GM18502 (cell line): Measurements from ENCODE around the gene SLC6A1.
"Not testable (repeated sequence)": the region's sequence is repeated elsewhere in the genome, so short reads cannot be mapped to it uniquely, and the experiment has no call there.

Experiments
- ATAC-seq: cut with Tn5 transposase; IDR thresholded peaks from one replicate; pipeline ENCODE4 v1.9.1; 2021; ENCODE audit warnings: mild to moderate bottlenecking; ENCODE audit not compliant: unreplicated experiment, poor library complexity

The SLC6A1 gene

GRCh38 chr3:11055496-11055895 is 62.9 kb downstream of the SLC6A1 start:
- ATAC-seq = no peak

DNA sequence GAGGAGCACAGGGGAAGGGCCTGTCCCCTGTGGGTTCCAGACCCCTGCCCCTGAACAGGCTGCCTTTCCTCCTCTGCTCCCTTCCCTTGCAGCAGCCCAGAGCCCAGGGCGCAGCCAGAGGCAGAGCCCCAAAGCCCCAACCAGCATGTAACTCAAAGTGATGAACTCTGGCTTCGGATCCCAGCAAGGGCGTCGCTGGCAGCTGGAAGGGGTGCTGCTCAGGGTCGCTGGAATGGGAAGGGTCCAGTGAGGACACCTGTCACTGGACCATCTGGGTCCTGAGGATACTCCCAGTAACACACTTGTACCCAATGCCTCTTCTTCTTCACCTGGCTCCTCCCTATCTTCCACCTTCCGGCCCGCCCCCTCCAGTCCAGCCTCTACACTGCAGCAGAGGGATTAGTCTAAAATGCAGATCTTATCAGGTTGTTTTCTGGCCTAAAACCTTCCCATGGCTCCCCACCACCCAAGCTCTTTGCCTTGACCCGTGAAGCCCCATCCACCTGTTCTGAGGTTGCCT is 64.0 kb downstream of the SLC6A1 start:
- ATAC-seq = no peak

- no peak for ATAC-seq
Measured at GRCh38 chr3:11057655-11058054, 65.1 kb downstream of the SLC6A1 start.

DNA sequence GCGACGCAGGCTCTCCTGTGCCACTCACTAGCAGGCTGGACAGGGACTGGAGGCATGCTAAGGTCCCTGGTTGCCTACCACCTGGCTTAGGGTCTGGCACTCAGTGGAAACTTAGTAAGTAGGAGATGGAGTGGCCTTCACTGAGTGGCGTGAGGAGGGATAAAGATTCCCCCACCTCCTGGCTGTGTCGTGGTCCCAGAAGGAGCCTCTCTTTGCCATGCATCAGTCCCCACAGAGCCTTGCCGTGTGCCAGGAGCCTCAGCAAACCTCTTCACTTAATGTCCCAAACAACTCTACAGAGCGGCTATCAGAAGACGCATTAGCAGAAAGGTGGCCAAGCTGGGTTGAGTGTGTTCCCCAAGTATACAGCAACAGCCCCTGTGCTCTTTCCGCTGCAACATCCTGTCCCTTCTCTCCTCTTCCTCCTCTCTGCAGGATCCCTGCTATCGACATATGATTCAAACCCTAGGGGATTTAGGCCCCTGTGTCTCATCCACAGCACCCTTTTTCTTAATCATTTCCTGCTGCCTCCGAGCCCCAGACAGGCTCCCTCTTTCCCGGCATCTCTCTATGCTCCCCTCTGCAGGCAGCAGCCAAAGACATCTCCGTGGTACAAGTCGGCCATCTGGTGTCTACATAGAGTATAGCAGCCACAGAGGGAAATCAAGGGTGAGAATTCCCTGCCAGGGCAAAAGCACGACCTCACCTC is 66.7 kb downstream of the SLC6A1 start:
- no peak for ATAC-seq

DNA sequence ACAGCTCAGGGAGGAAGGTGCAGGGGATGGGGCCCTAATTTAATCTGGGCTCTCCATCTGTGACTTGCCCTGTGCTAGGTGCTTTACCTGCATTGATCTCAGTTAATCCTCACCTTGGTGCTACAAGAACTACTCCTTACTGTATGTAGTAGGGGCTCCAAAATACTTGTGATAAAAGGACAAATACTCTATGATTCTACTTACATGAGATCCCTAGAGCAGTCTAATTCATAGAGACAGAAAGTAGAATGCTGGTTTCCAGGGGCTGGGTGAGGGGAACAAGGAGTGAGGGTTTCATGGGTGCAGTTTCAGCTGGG is 67.2 kb downstream of the SLC6A1 start:
- no peak for ATAC-seq

DNA sequence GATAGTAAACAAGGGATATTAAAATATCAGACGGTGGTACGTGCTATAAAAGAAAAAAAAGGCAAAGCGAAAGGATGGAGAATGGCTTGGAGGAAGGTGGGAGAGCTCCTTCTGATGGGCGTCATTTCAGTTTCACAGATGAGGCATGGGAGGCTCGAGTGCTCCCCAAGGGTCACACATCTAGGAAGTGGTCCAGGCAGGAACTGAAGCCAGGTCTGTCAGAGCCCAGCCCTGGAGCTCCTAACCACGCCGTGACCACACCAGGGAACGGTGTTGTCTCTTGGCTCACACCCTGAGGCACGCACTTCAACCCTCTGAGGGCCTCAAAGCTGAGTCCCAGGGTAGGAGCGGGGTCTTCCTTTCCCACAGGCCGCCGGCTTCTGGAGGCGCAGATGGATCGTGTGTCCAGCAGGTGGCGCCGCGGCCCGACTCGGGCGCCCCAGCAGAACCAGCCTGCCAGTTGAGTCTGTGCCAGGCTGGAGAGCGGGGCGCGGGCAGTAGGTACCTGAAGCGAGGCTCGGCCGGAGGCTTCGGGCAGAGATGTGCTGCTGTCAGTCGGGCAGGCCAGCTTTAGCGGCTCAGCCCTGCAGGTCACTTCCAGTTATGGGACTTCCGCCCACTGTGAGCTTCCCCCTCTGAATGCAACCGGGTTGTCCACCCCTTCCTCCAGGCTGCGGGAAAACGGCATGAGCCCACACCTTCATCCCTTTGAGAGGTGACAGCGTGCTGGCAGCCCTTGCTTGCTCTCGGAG is 68.1 kb downstream of the SLC6A1 start:
- ATAC-seq = no peak

DNA sequence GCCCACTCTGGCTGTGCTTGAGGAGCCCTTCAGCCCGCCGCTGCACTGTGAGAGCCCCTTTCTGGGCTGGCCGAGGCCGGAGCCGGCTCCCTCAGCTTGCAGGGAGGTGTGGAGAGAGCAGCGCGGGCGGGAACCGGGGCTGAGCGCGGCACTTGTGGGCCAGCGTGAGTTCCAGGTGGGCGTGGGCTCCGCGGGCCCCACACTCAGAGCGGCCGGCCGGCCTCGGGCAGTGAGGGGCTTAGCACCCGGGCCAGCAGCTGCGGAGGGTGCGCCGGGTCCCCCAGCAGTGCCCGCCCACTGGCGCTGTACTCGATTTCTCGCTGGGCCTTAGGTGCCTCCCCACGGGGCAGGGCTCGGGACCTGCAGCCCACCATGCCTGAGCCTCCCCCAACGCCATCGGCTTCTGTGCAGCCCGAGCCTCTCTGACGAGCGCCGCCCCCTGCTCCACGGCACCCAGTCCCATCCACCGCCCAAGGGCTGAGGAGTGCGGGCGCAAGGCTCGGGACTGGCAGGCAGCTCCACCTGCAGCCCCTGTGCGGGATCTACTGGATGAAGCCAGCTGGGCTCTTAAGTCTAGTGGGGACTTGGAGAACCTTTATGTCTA is 68.8 kb downstream of the SLC6A1 start:
- ATAC-seq = not testable (repeated sequence)

DNA sequence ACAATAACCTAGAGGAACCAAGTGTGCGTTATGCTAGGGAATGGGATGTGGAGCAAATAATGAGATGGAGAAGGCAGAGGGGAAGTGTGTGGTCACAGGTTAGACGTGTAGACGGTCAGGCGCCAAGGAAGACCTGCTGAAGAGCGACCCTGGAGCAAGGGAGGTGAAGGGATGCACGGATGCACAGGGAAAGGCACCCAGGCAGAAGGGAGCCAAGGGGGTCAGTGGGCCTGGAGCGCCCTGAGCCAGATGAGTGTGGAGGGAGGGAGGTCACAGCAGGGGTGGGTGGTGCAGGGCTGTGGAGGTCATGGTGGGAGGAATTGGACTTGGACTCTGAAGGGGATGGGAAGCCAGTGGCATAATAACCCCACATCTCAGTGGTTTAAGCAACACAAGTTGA is 70.2 kb downstream of the SLC6A1 start:
- ATAC-seq = no peak

GRCh38 chr3:11071096-11071755 is 78.7 kb downstream of the SLC6A1 start:
- no peak for ATAC-seq

GRCh38 chr3:11072631-11073030 is 80.1 kb downstream of the SLC6A1 start:
- no peak for ATAC-seq

DNA sequence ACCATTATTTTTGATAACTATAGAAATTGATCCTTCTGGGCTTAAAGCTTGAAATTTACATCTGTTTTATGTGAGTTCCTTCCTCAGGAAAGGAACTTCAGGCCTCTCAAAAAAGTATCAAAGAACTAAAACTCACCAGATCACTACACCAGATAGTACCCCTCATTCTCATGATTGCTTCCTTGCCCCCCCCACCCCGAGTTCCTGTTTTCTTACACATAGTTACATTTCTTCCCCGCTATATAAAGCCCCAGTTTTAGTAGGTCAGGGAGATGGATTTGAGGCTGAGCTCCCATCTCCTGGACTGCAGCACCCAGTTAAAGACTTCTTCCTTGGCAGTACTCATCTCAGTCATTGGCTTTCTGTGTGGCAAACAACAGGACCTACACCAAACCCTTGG is 81.5 kb downstream of the SLC6A1 start:
- ATAC-seq = no peak

GRCh38 chr3:11074451-11074850 is 81.9 kb downstream of the SLC6A1 start:
- ATAC-seq = no peak

- ATAC-seq = not testable (repeated sequence)
Measured at GRCh38 chr3:11075122-11075521, 82.6 kb downstream of the SLC6A1 start.

DNA sequence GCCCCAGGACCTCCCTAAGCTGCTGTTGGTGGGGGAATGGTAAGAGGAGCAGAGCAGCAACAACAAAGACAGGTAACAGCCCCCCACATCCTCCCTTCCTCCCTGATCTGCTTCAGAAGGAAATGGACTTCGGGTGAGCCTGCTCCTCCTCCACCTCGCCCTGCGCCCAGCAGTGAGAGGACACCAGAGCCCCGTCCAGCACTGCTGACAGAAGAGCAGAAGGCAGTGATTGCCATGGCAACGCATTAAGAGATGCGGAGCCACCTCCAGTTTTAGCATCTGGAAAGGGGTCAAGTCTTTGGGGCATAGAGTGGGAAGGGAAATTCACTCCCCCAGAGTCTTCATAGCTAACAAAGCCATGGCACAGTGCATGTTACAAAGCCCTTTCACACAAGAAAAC is 84.2 kb downstream of the SLC6A1 start:
- no peak for ATAC-seq

GRCh38 chr3:11077466-11077865 is 84.9 kb downstream of the SLC6A1 start:
- no peak for ATAC-seq

DNA sequence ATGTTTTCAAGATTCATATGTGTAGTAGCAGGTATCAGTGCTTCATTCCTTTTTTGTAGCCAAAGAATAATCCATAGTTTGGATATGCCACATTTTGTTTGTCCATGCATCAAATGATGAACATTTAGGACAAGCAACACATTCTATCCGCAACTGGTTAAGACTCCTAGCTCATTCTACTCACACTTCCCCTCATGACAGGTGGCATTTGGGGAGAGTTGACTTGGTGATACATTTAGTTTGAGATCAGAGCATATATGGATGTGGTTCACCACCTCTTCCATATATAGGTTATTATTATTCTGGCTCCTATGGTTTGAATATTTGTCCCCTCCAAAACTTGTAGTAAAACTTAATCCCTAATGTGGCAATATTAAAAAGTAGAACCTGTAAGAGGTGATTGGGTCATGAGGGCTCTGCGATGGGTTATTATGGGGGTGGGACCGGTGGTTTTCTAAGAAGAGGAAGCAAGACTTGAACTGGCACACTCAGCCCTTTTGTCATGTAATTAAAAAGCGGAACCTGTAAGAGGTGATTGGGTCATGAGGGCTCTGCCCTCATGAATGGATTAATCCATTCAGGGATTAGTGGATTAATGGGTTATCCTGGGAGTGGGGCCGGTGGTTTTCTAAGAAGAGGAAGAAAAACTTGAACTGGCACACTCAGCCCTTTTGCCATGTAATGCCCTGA is 86.4 kb downstream of the SLC6A1 start:
- no peak for ATAC-seq

- ATAC-seq = no peak
Measured at GRCh38 chr3:11080492-11080891, 87.9 kb downstream of the SLC6A1 start.

DNA sequence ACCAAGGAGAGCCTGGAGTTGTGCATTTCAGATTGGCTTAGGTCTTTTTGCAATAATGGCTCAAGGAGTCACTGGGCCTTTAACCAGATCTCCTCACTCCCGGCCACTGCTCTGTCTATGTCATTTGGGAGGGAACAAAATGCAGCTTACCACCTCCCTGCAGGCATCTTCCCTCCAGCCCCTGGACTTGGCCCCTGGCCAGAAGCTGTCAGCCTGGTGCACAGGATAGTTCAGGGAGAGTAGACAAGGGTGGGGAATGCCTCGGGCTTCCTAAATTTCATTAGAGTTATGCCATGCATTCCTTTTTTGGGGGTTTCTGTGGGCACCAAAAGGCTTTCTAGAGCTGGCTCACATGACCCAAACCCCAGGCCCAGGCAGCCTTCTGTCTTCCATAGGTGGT is 91.5 kb downstream of the SLC6A1 start:
- ATAC-seq = no peak

DNA sequence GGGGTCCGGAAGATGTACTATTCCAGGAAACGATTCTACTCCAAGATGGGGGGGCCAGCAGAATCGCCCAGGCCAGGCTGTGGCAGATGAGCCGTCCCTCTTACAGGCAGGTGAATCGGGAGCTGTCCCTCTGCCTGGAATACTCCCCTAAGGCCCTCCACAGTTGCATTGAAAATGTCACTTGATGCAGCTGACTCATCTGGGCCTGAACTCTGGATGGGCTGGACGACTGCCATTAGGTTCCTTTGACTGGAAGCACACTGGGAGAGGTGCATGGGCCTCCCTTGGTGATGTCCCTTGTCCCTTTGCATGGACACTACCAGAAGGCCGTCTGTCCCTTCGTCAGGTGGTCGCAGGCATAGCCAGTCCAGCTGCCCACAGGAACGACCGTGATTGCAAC is 92.1 kb downstream of the SLC6A1 start:
- no peak for ATAC-seq

- ATAC-seq = no peak
Measured at GRCh38 chr3:11085093-11085840, 92.7 kb downstream of the SLC6A1 start.
